Measurements from ENCODE around the gene ROR1.

Gene ROR1

GRCh38 chr1:63969441-63969901 is 195.7 kb downstream of the ROR1 start:
- no peak for DNase-seq (ENCODE audit: low spot score)

- DNase-seq (ENCODE audit: low spot score): no peak
Measured at GRCh38 chr1:63971557-63971956, 197.7 kb downstream of the ROR1 start.

- no peak for DNase-seq (ENCODE audit: low spot score)
Measured at GRCh38 chr1:63973005-63973419, 199.2 kb downstream of the ROR1 start.

- no peak for DNase-seq (ENCODE audit: low spot score)
Measured at GRCh38 chr1:63974966-63975365, 201.1 kb downstream of the ROR1 start.

GRCh38 chr1:63975481-63975880 is 201.7 kb downstream of the ROR1 start:
- no peak for DNase-seq (ENCODE audit: low spot score)

GRCh38 chr1:63976006-63976405 is 202.2 kb downstream of the ROR1 start:
- DNase-seq (ENCODE audit: low spot score): no peak

- no peak for DNase-seq (ENCODE audit: low spot score)
Measured at GRCh38 chr1:63977466-63977865, 203.6 kb downstream of the ROR1 start.

- no peak for DNase-seq (ENCODE audit: low spot score)
Measured at GRCh38 chr1:63980740-63981407, 207.1 kb downstream of the ROR1 start.

GRCh38 chr1:63981408-63981773 is 207.6 kb downstream of the ROR1 start:
- no peak for DNase-seq (ENCODE audit: low spot score)

- DNase-seq (ENCODE audit: low spot score): no peak
Measured at GRCh38 chr1:63982201-63982600, 208.4 kb downstream of the ROR1 start.

- no peak for DNase-seq (ENCODE audit: low spot score)
Measured at GRCh38 chr1:63983391-63984256, 209.8 kb downstream of the ROR1 start.

GRCh38 chr1:63984257-63984929 is 210.6 kb downstream of the ROR1 start:
- no peak for DNase-seq (ENCODE audit: low spot score)

GRCh38 chr1:63984930-63985290 is 211.1 kb downstream of the ROR1 start:
- DNase-seq (ENCODE audit: low spot score): no peak

GRCh38 chr1:63987014-63987627 is 213.3 kb downstream of the ROR1 start:
- DNase-seq (ENCODE audit: low spot score): no peak

GRCh38 chr1:63987628-63988024 is 213.8 kb downstream of the ROR1 start:
- DNase-seq (ENCODE audit: low spot score): no peak

GRCh38 chr1:63988941-63989340 is 215.1 kb downstream of the ROR1 start:
- DNase-seq (ENCODE audit: low spot score): no peak

- no peak for DNase-seq (ENCODE audit: low spot score)
Measured at GRCh38 chr1:63991685-63992084, 217.9 kb downstream of the ROR1 start.

- DNase-seq (ENCODE audit: low spot score): no peak
Measured at GRCh38 chr1:64000021-64000420, 226.2 kb downstream of the ROR1 start.

- no peak for DNase-seq (ENCODE audit: low spot score)
Measured at GRCh38 chr1:64001038-64001437, 227.2 kb downstream of the ROR1 start.

GRCh38 chr1:64004451-64005025 is 230.7 kb downstream of the ROR1 start:
- DNase-seq (ENCODE audit: low spot score): no peak

GRCh38 chr1:64005801-64006200 is 232.0 kb downstream of the ROR1 start:
- DNase-seq (ENCODE audit: low spot score): no peak
